ENCODE results near the gene ADCK2. TPM values are rescaled to one million over a fixed set of nuclear protein-coding genes. Genes with fewer than 3 reads are reported as not detected.
A peak's percentile ranks its signal among the peaks of the same experiment; 100 is the strongest.

ADCK2 gene
- total RNA-seq, 4 donors from 2014 or later = 31.6 to 43.8 (median 37.4) TPM

GRCh38 chr7:140625908-140626868, 46.6 kb upstream of the ADCK2 start:
- in situ Hi-C loops (cut with MboI; ENCODE audit: low pct_ligation_motif_present in 1 of 4, low pct_unique_long_range_greater_than_20kb in 1 of 4, low sequenced_read_pairs in 3 of 4) = no loop called here
- WGBS, 2 donors (ENCODE audit: low coverage in 1 of 2) = 58 to 67% methylated on average over 10 to 17 of the region's 17 CpGs
- TF ChIP-seq POLR2A (IDR thresholded peaks at IDR 0.05) (no peak), POLR2AphosphoS5 (IDR thresholded peaks at IDR 0.05) (peak in 2 of 3 donors; percentile 67 to 70)
- peaks cover 0 to 29% (median 6%) of the 10 kb centered on the region in 4 donors for H3K4me1 ChIP-seq
- DNase-seq = peak; percentile 74
- peak overlapping the region; percentile 54 to 81 (median 71) for H3K27ac ChIP-seq
- H3K27me3 ChIP-seq = no peaks in the 10 kb centered on the region
- H3K4me3 ChIP-seq = no peak overlapping the region
- no peaks in the 10 kb centered on the region for H3K9me3 ChIP-seq
- H3K36me3 ChIP-seq = no peaks in the 10 kb centered on the region
- intact Hi-C loops (cut with DNase I; ENCODE audit: low total_unique reads) = no loop called here

DNA sequence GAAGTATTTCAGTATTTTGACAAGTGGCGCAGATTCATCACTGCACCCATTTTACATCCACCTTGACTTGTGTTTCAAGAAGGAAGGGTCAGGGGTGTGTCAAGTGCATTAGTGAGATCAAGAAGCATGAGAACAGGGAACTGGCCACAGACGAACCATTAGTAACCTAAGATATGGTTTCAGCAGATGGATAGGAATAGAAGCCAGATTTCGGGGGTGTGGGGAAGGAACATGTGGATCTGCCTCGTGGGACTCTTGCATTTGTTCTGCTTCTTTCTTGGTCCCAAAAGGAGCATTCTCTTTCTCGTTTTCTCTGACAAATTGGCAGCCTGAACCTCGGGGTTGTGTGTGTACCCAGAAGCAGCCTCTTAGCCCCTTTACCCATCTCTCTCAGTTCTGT, 41.7 kb upstream of the ADCK2 start:
- in situ Hi-C loops (cut with MboI; ENCODE audit: low pct_ligation_motif_present in 1 of 4, low pct_unique_long_range_greater_than_20kb in 1 of 4, low sequenced_read_pairs in 3 of 4) (no loop called here), intact Hi-C loops (cut with DNase I; ENCODE audit: low total_unique reads) (no loop called here)
- DNase-seq = no peak
- Histone ChIP-seq H3K4me3 (no peak overlapping the region), H3K27ac (peak overlapping the region; percentile 29 to 56 (median 48)), H3K9me3 (no peaks in the 10 kb centered on the region), H3K27me3 (no peaks in the 10 kb centered on the region), H3K4me1 (peaks cover 0 to 41% (median 4%) of the 10 kb centered on the region in 4 donors), H3K36me3 (no peaks in the 10 kb centered on the region)
- TF ChIP-seq POLR2AphosphoS5 (IDR thresholded peaks at IDR 0.05) = no peak
- TF ChIP-seq, protein P1, sequence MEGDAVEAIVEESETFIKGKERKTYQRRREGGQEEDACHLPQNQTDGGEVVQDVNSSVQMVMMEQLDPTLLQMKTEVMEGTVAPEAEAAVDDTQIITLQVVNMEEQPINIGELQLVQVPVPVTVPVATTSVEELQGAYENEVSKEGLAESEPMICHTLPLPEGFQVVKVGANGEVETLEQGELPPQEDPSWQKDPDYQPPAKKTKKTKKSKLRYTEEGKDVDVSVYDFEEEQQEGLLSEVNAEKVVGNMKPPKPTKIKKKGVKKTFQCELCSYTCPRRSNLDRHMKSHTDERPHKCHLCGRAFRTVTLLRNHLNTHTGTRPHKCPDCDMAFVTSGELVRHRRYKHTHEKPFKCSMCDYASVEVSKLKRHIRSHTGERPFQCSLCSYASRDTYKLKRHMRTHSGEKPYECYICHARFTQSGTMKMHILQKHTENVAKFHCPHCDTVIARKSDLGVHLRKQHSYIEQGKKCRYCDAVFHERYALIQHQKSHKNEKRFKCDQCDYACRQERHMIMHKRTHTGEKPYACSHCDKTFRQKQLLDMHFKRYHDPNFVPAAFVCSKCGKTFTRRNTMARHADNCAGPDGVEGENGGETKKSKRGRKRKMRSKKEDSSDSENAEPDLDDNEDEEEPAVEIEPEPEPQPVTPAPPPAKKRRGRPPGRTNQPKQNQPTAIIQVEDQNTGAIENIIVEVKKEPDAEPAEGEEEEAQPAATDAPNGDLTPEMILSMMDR (IDR thresholded peaks at IDR 0.05) = no peak
- TF ChIP-seq EP300 (IDR thresholded peaks at IDR 0.05; ENCODE audit: low read depth) = no peak
- TF ChIP-seq POLR2A (IDR thresholded peaks at IDR 0.05) = no peak
- WGBS, 2 donors (ENCODE audit: low coverage in 1 of 2) = 61 to 70% methylated on average over 4 to 6 of the region's 6 CpGs

DNA sequence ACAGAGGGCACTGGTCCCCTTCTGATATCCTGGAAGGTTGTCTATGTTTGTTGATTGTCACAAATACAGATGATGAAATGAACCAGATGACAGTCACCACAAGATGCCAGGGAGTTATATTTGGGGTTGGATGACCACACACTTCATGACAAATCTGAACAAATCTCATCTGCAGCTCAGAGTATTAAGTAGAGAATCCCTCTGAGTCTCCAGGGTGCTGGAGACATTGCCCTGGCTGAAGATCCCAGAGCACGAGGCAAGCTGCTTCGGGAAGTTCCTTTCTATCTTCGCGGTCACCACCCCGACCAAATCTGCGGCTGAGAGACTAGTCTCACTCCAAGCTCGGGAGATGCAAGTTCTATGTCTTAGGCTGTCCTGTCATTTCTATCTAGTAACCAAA, 41.1 kb upstream of the ADCK2 start:
- no peaks in the 10 kb centered on the region for H3K27me3 ChIP-seq
- no peaks in the 10 kb centered on the region for H3K9me3 ChIP-seq
- H3K4me3 ChIP-seq = no peak overlapping the region
- H3K4me1 ChIP-seq = peaks cover 0 to 35% (median 2%) of the 10 kb centered on the region in 4 donors
- no peaks in the 10 kb centered on the region for H3K36me3 ChIP-seq
- 70% methylated on average over 7 of the region's 7 CpGs; no CpG with 5 or more reads in 1 of the 2 donors for WGBS, 2 donors (ENCODE audit: low coverage in 1 of 2)
- peak in 1 of 3 donors; percentile 20 for TF ChIP-seq POLR2AphosphoS5 (IDR thresholded peaks at IDR 0.05)
- TF ChIP-seq, protein P1 (IDR thresholded peaks at IDR 0.05) = no peak
- intact Hi-C loops (cut with DNase I; ENCODE audit: low total_unique reads) (no loop called here), in situ Hi-C loops (cut with MboI; ENCODE audit: low pct_ligation_motif_present in 1 of 4, low pct_unique_long_range_greater_than_20kb in 1 of 4, low sequenced_read_pairs in 3 of 4) (no loop called here)
- no peak for DNase-seq
- H3K27ac ChIP-seq = peak overlapping the region; percentile 29 to 56 (median 48)

GRCh38 chr7:140635345-140635744, 37.4 kb upstream of the ADCK2 start:
- in situ Hi-C loops (cut with MboI; ENCODE audit: low pct_ligation_motif_present in 1 of 4, low pct_unique_long_range_greater_than_20kb in 1 of 4, low sequenced_read_pairs in 3 of 4) (no loop called here), intact Hi-C loops (cut with DNase I; ENCODE audit: low total_unique reads) (no loop called here)
- peaks cover 8% of the 10 kb centered on the region for H3K27me3 ChIP-seq
- H3K27ac ChIP-seq = peak overlapping the region in 2 of 4 donors; percentile 1 to 30
- 66 to 76% methylated on average over 5 of the region's 5 CpGs for WGBS, 2 donors (ENCODE audit: low coverage in 1 of 2)
- no peaks in the 10 kb centered on the region for H3K9me3 ChIP-seq
- TF ChIP-seq EP300 (IDR thresholded peaks at IDR 0.05; ENCODE audit: low read depth) = no peak
- no peaks in the 10 kb centered on the region for H3K36me3 ChIP-seq
- no peak overlapping the region for H3K4me3 ChIP-seq
- DNase-seq = no peak
- peaks cover 4 to 40% (median 10%) of the 10 kb centered on the region in 4 donors for H3K4me1 ChIP-seq

DNA sequence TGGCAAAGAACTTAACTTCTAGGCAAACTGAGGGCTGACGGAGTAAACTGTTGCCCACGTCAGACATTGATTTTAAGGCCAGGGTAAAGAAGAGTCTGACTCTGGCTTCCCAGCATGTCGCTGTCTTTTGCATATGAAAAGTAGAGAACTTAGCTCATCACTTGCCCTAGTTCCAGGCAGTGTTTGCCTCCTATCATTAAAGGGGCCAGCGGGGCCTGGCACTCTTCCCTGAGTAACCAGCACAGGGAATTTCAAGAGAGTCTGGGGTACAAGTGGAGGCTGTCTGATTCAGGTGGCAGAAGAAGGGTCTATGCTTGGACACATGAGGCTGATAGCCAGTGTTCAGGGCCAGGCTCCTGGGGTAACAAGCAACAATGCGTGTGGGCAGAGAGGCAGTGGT, 36.9 kb upstream of the ADCK2 start:
- in situ Hi-C loops (cut with MboI; ENCODE audit: low pct_ligation_motif_present in 1 of 4, low pct_unique_long_range_greater_than_20kb in 1 of 4, low sequenced_read_pairs in 3 of 4) (no loop called here), intact Hi-C loops (cut with DNase I; ENCODE audit: low total_unique reads) (no loop called here)
- no peak for DNase-seq
- H3K27me3 ChIP-seq = peaks cover 11% of the 10 kb centered on the region
- H3K4me3 ChIP-seq = no peak overlapping the region
- no peaks in the 10 kb centered on the region for H3K36me3 ChIP-seq
- peak overlapping the region; percentile 1 to 30 (median 20) for H3K27ac ChIP-seq
- 60 to 83% methylated on average over 1 to 5 of the region's 5 CpGs for WGBS, 2 donors (ENCODE audit: low coverage in 1 of 2)
- TF ChIP-seq, protein P1 (IDR thresholded peaks at IDR 0.05) = no peak
- TF ChIP-seq POLR2AphosphoS5 (IDR thresholded peaks at IDR 0.05) (no peak), POLR2A (IDR thresholded peaks at IDR 0.05) (no peak), EP300 (IDR thresholded peaks at IDR 0.05; ENCODE audit: low read depth) (no peak)
- no peaks in the 10 kb centered on the region for H3K9me3 ChIP-seq
- peaks cover 4 to 40% (median 11%) of the 10 kb centered on the region in 4 donors for H3K4me1 ChIP-seq

Measured in transverse colon (tissue), 4 donors.